ENCODE data around the gene HHLA2. TPM values are rescaled to one million over a fixed set of nuclear protein-coding genes. Genes with fewer than 3 reads are reported as not detected.
"Not testable (repeated sequence)": the region's sequence is repeated elsewhere in the genome, so short reads cannot be mapped to it uniquely, and the experiment has no call there.

Gene HHLA2
- polyA plus RNA-seq (ENCODE audit: insufficient read length in 10 of 10), result under 1 TPM in 2 of 10 donors, not detected in 8; 0.07 to 0.14 TPM
- long read RNA-seq, donor 1, result 0 reads
- long read RNA-seq, donor 2, result 0 reads
- long read RNA-seq, donor 3, result 0 reads
- long read RNA-seq, donor 4, result 0 reads
- long read RNA-seq, donor 5, result 0 reads
- long read RNA-seq, donor 6, result 0 reads
- long read RNA-seq, donor 7, result 0 reads
- long read RNA-seq, donor 8, result 0 reads
- long read RNA-seq, donor 9, result 0 reads

- no peak for DNase-seq
Measured at GRCh38 chr3:108296239-108296638, at the start of gene HHLA2. TSS of gene HHLA2 (plus strand) at chr3:108296548. CDS start at chr3:108351814, 55,266 bp downstream.

GRCh38 chr3:108250626-108251025 lies 45.7 kb upstream of the HHLA2 start:
- no peak for DNase-seq

GRCh38 chr3:108251265-108251664 lies 45.1 kb upstream of the HHLA2 start:
- no peak for DNase-seq

- DNase-seq, result no peak
Measured at GRCh38 chr3:108251844-108252243, 44.5 kb upstream of the HHLA2 start.

- DNase-seq, result no peak
Measured at GRCh38 chr3:108255131-108255530, 41.2 kb upstream of the HHLA2 start.

GRCh38 chr3:108264534-108265298 lies 31.6 kb upstream of the HHLA2 start:
- not testable (repeated sequence) for DNase-seq

GRCh38 chr3:108268235-108268634 lies 28.1 kb upstream of the HHLA2 start:
- not testable (repeated sequence) for DNase-seq

GRCh38 chr3:108271626-108272025 lies 24.7 kb upstream of the HHLA2 start:
- DNase-seq, result no peak

GRCh38 chr3:108279066-108279465 lies 17.3 kb upstream of the HHLA2 start:
- DNase-seq, result not testable (repeated sequence)

GRCh38 chr3:108280476-108280875 lies 15.9 kb upstream of the HHLA2 start:
- no peak for DNase-seq

GRCh38 chr3:108281670-108282069 lies 14.7 kb upstream of the HHLA2 start:
- no peak for DNase-seq

GRCh38 chr3:108283006-108283405 lies 13.3 kb upstream of the HHLA2 start:
- DNase-seq, result no peak

- DNase-seq, result no peak
Measured at GRCh38 chr3:108283989-108284388, 12.4 kb upstream of the HHLA2 start.

- no peak for DNase-seq
Measured at GRCh38 chr3:108285176-108285575, 11.2 kb upstream of the HHLA2 start.

GRCh38 chr3:108287146-108287545 lies 9.2 kb upstream of the HHLA2 start:
- DNase-seq, result no peak

- DNase-seq, result not testable (repeated sequence)
Measured at GRCh38 chr3:108288193-108288592, 8.2 kb upstream of the HHLA2 start.

GRCh38 chr3:108289159-108289558 lies 7.2 kb upstream of the HHLA2 start:
- DNase-seq, result no peak

- peak in 1 of 3 donors; percentile 13 for DNase-seq
Measured at GRCh38 chr3:108292450-108292849, 3.9 kb upstream of the HHLA2 start.

- no peak for DNase-seq
Measured at GRCh38 chr3:108292905-108293328, 3.4 kb upstream of the HHLA2 start.

- DNase-seq, result no peak
Measured at GRCh38 chr3:108293858-108294257, 2.5 kb upstream of the HHLA2 start.

GRCh38 chr3:108295421-108296175 lies 750 bp upstream of the HHLA2 start:
- no peak for DNase-seq

GRCh38 chr3:108297647-108298046 lies 1.3 kb downstream of the HHLA2 start:
- DNase-seq, result peak in 2 of 3 donors; percentile 1 to 25

GRCh38 chr3:108298056-108298455 lies 1.7 kb downstream of the HHLA2 start:
- no peak for DNase-seq
